GM12875 (cell line): ENCODE results near the gene CDH3.

Source experiments
- H3K4me3 ChIP-seq: one replicate; pipeline ENCODE4 v1.5.1; 2011; ENCODE audit warnings: low read depth, low read length, control low read depth
- TF ChIP-seq, protein P1 (sequence below): IDR thresholded peaks from 2 replicates; pipeline ENCODE4 v1.5.1; 2011; ENCODE audit warnings: low read depth, mild to moderate bottlenecking, control low read depth, inconsistent platforms, low read length, moderate library complexity, borderline replicate concordance; ENCODE audit not compliant: insufficient read depth

CDH3 gene

GRCh38 chr16:68676113-68676860, 31.2 kb downstream of the CDH3 start:
- TF ChIP-seq, protein P1, sequence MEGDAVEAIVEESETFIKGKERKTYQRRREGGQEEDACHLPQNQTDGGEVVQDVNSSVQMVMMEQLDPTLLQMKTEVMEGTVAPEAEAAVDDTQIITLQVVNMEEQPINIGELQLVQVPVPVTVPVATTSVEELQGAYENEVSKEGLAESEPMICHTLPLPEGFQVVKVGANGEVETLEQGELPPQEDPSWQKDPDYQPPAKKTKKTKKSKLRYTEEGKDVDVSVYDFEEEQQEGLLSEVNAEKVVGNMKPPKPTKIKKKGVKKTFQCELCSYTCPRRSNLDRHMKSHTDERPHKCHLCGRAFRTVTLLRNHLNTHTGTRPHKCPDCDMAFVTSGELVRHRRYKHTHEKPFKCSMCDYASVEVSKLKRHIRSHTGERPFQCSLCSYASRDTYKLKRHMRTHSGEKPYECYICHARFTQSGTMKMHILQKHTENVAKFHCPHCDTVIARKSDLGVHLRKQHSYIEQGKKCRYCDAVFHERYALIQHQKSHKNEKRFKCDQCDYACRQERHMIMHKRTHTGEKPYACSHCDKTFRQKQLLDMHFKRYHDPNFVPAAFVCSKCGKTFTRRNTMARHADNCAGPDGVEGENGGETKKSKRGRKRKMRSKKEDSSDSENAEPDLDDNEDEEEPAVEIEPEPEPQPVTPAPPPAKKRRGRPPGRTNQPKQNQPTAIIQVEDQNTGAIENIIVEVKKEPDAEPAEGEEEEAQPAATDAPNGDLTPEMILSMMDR, result no peak

GRCh38 chr16:68681038-68681437, 35.9 kb downstream of the CDH3 start:
- H3K4me3 ChIP-seq, result no peak overlapping the region
- TF ChIP-seq, protein P1, result no peak

More at GRCh38 chr16:68676113-68676860, 31.2 kb downstream of the CDH3 start:
- H3K4me3 ChIP-seq, result no peak overlapping the region

DNA sequence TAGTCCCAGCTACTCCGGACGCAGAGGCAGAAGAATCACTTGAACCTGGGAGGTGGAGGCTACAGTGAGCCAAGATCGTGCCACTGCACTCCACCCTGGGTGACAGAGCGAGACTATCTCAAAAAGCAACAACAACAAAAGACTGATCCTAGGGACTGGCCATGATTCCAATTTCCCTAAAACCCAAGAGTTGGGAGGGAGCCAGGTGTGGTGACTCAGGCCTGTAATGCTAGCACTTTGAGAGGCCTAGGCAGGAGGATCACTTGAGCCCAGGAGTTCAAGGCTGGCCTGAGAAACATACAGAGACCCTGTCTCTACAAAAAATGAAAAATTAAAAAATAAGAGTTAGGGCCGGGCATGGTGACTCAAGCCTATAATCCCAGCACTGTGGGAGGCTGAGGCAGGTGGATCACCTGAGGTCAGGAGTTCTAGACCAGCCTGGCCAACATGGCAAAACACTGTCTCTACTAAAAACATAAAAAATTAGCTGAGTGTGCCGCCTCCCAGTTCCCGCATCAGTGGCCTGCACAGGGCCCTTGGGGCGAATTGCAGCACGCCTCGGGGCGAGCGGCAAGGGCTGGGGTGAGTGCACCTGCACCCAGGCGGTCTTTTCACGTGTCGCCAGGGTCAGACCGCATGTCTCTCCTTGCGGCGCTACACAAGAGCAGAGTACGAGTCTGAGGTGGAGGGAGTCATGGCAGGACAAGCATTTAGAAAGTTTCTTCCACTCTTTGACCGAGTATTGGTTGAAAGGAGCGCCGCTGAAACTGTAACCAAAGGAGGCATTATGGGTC, 40.8 kb downstream of the CDH3 start:
- H3K4me3 ChIP-seq, result no peak overlapping the region
- TF ChIP-seq, protein P1, result no peak

DNA sequence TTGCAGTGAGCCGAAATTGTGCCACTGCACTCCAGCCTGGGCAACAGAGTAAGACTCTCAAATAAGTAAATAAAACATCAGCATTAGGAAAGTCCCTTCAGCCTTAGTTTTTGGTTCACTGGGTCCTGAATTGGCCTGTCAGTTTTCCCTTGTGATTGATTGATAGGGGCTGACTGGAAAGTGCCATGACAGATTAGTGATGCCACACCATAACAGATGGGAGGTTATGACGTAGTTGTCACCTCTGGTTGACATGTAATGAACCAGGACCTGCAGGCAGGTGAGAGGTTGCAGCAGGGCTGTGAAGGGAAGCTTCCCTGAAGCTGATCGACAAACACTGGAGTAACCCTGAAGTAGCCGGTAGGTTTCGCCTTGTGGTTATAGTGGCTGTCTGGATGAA, 41.8 kb downstream of the CDH3 start:
- TF ChIP-seq, protein P1, result no peak

GRCh38 chr16:68689921-68690320, 44.8 kb downstream of the CDH3 start:
- TF ChIP-seq, protein P1, result no peak
- no peak overlapping the region for H3K4me3 ChIP-seq

More for the DNA sequence above, 41.8 kb downstream of the CDH3 start:
- H3K4me3 ChIP-seq, result no peak overlapping the region

DNA sequence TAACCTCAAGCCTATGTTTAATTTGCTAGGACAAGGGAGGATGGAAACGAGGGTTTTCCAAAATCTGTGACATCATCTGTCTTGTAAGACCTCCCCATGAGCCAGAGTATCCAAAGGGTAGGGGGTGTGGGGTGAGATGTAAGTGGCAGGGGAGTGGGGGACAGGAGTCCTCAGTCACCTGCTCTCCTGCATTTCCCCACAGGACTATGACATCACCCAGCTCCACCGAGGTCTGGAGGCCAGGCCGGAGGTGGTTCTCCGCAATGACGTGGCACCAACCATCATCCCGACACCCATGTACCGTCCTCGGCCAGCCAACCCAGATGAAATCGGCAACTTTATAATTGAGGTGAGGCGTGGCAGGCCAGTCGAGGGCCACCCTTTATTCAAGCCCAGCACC, 50.5 kb downstream of the CDH3 start:
- TF ChIP-seq, protein P1, result no peak
- H3K4me3 ChIP-seq, result no peak overlapping the region
